Esophagus muscularis mucosa (tissue), 4 donors: Measurements from ENCODE around the gene MIF. TPM values are rescaled to one million over a fixed set of nuclear protein-coding genes. Genes with fewer than 3 reads are reported as not detected.
"Not testable (repeated sequence)": the region's sequence is repeated elsewhere in the genome, so short reads cannot be mapped to it uniquely, and the experiment has no call there.

Source experiments
- DNase-seq: peaks from one replicate; pipeline ENCODE4 v3.0.0-alpha.2; 2017; ENCODE audit errors: extremely low spot score
- H3K27ac ChIP-seq, 4 donors: fragments of 200-600 bp; sonication (generic); replicated peaks in 1 of 4; 1 replicate in 3 of 4; 2 replicates in 1 of 4; pipeline ENCODE4 v1.5.1; 2016 to 2019; ENCODE audit warnings: mild to moderate bottlenecking in 1 of 4
- H3K27me3 ChIP-seq, 4 donors: fragments of 200-600 bp; sonication (generic); one replicate each; pipeline versions ENCODE4 v1.5.1 to v1.6.0; 2016 to 2019
- H3K36me3 ChIP-seq, 4 donors: fragments of 200-600 bp; sonication (generic); one replicate each; pipeline ENCODE4 v1.5.1; 2016 to 2019
- H3K4me1 ChIP-seq, 4 donors: fragments of 200-600 bp; sonication (generic); one replicate each; pipeline ENCODE4 v1.5.1; 2016 to 2019
- H3K4me3 ChIP-seq, 4 donors: fragments of 200-600 bp; sonication (generic); 1 replicate in 2 of 4; 2 replicates in 2 of 4; pipeline ENCODE4 v1.5.1; 2016 to 2019; ENCODE audit warnings: mild to moderate bottlenecking in 4 of 4, moderate library complexity in 1 of 4
- H3K9me3 ChIP-seq, 4 donors: fragments of 200-600 bp; sonication (generic); 1 replicate in 3 of 4; 2 replicates in 1 of 4; pipeline ENCODE4 v1.5.1; 2016 to 2019
- EP300 ChIP-seq: sonication (generic); formaldehyde crosslinking; IDR thresholded peaks from one replicate; pipeline ENCODE4 v1.6.1; 2017; ENCODE audit warnings: antibody characterized with exemption
- POLR2A ChIP-seq: fragments of 450-650 bp; IDR thresholded peaks from one replicate; pipeline ENCODE4 v1.6.1; 2017; ENCODE audit warnings: antibody characterized with exemption, moderate library complexity, mild to moderate bottlenecking, low read depth
- POLR2AphosphoS5 ChIP-seq, 2 donors: sonication (generic); formaldehyde crosslinking; IDR thresholded peaks; one replicate each; pipeline ENCODE4 v1.6.1; 2017; ENCODE audit warnings: antibody characterized with exemption in 2 of 2
- WGBS: methylation state at CpG from one replicate; pipeline ENCODE4 v1.1.5; 2018; 5-methylcytosine and 5-hydroxymethylcytosine counted together
- intact Hi-C: fragments of 100-400 bp; cut with DNase I; formaldehyde crosslinking; loops from one replicate; pipeline ENCODE4 v1.15.1; 2023
- total RNA-seq, 4 donors: library from RNA; depleted of rRNA; stranded (reverse); fragments of >200 nt; gene quantifications; one replicate each; pipeline versions ENCODE4 v1.1.0 to v1.2.1, GENCODE V29; 2016
- TF ChIP-seq, protein P1 (sequence below), 3 experiments: fragments of 200-600 bp in 2 of 3; fragments of 450-650 bp in 1 of 3; sonication (generic) in 2 of 3; IDR thresholded peaks; one replicate each; pipeline ENCODE4 v1.5.1; 2017 to 2019; ENCODE audit warnings: antibody characterized with exemption in 3 of 3, mild to moderate bottlenecking in 2 of 3, moderate library complexity in 1 of 3

MIF gene
- total RNA-seq, 4 donors from 2014 or later, result 158 to 372 (median 263) TPM

DNA sequence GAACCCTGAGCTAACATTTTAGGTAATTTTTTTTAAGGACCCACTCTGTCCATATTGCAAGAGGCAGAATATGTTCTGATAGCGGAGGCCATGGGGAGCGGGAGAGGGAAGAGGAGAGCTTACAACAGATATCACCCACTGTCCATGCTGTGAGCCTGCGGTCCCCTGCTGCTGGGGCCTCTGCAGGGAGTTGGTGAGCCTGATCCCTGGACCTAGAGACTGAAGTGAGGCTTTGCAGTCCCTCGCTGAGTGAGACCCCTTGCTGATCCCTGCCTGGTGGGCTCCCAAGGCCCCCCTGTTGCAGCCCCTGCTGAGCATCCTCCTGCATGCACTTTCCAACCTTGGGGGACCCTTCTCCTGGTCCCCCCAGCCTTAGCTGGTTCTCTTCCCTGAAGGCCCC lies 12.5 kb downstream of the MIF start:
- whole genome bisulfite sequencing, result 91% methylated on average over 4 of the region's 4 CpGs
- Histone ChIP-seq H3K27me3 (no peaks in the 10 kb centered on the region), H3K9me3 (no peaks in the 10 kb centered on the region), H3K27ac (no peak overlapping the region), H3K4me3 (no peak overlapping the region), H3K4me1 (peaks cover 2 to 16% (median 10%) of the 10 kb centered on the region in 4 donors), H3K36me3 (no peaks in the 10 kb centered on the region)
- no peak for TF ChIP-seq POLR2AphosphoS5 (IDR thresholded peaks at IDR 0.05)
- TF ChIP-seq EP300, result no peak
- no peak for TF ChIP-seq POLR2A
- TF ChIP-seq, protein P1, sequence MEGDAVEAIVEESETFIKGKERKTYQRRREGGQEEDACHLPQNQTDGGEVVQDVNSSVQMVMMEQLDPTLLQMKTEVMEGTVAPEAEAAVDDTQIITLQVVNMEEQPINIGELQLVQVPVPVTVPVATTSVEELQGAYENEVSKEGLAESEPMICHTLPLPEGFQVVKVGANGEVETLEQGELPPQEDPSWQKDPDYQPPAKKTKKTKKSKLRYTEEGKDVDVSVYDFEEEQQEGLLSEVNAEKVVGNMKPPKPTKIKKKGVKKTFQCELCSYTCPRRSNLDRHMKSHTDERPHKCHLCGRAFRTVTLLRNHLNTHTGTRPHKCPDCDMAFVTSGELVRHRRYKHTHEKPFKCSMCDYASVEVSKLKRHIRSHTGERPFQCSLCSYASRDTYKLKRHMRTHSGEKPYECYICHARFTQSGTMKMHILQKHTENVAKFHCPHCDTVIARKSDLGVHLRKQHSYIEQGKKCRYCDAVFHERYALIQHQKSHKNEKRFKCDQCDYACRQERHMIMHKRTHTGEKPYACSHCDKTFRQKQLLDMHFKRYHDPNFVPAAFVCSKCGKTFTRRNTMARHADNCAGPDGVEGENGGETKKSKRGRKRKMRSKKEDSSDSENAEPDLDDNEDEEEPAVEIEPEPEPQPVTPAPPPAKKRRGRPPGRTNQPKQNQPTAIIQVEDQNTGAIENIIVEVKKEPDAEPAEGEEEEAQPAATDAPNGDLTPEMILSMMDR (IDR thresholded peaks at IDR 0.05), result no peak
- intact Hi-C loops, result no loop called here
- no peak for DNase-seq

DNA sequence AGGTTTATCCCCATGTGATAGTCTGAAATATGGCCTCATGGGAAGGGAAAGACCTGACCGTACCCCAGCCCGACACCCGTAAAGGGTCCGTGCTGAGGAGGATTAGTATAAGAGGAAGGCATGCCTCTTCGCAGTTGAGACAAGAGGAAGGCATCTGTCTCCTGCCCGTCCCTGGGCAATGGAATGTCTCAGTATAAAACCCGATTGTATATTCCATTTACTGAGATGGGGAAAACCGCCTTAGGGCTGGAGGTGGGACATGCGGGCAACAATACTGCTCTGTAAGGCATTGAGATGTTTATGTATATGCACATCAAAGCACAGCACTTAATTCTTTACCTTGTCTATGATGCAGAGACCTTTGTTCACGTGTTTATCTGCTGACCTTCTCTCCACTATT lies 13.2 kb downstream of the MIF start:
- H3K36me3 ChIP-seq, H3K9me3 ChIP-seq, intact Hi-C loops, H3K27me3 ChIP-seq, H3K4me3 ChIP-seq, DNase-seq, H3K27ac ChIP-seq: not testable (repeated sequence)
- 62% methylated on average over 10 of the region's 10 CpGs for WGBS
- peaks cover 2 to 16% (median 10%) of the 10 kb centered on the region in 4 donors for H3K4me1 ChIP-seq

DNA sequence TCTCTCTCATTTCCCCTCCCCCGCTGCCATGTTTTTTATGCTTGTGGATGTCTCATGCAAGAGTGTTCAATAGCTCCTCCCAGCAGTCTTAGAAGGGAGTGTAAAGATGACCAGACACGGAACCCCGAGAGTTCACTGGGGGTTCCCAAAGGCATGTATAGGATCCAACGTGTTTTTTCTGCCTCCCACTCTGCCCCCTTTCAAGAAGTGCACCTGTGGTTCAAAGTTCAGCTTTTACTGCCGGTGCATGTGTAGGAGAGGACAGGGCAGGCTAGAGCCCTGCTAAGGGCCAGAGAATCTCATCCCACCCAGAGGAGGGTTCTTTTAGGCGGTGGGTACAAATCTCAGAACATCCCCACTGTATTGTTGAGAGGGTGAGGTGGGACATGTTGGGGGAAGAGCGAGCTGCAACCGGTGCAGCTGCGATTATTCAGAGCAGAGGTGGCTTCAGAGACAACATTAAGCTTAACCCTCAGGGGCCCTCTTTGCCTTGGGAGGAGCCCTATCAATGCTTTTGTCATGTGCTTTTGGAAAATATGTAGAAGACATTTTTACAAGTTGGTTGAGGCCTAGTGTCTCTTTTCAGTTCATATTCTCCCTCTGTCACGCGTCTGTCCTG lies 14.5 kb downstream of the MIF start:
- no peak for DNase-seq
- WGBS, result 82% methylated on average over 11 of the region's 11 CpGs
- H3K9me3 ChIP-seq, result no peaks in the 10 kb centered on the region
- TF ChIP-seq, protein P1 (IDR thresholded peaks at IDR 0.05), result no peak
- TF ChIP-seq EP300, result no peak
- TF ChIP-seq POLR2AphosphoS5 (IDR thresholded peaks at IDR 0.05), result no peak
- TF ChIP-seq POLR2A, result no peak
- no peak overlapping the region for H3K27ac ChIP-seq
- peaks cover 8 to 26% (median 18%) of the 10 kb centered on the region in 4 donors for H3K4me1 ChIP-seq
- H3K4me3 ChIP-seq, result no peak overlapping the region
- no peaks in the 10 kb centered on the region for H3K27me3 ChIP-seq
- intact Hi-C loops, result no loop called here
- no peaks in the 10 kb centered on the region for H3K36me3 ChIP-seq

DNA sequence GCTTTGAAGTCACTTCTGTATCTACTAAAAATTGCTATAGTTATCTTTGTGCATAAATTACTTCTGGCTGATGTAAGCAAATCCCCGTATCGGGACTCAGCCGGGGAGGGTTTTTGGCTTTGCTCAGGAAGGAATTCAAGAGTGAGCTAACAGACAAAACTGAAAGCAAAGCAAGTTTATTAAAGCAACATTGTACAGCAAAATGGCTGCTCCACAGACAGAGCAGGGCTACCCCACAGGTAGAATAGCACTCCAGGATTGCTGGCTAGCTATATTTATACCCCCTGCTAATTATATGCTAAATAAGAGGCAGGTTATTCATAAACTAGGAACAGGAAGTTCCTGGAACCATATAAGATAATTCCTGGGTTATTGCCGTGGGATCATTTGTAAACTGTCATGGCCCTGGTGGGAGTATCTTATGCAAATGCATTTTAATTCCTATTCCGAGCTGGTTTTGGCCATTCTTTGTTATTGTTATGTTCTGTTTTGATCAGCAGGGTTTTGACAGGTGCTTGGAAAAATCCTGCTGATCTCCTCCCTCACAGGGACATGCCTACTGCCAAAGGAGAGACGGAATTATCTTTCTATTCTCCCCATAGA lies 15.2 kb downstream of the MIF start:
- TF ChIP-seq POLR2AphosphoS5 (IDR thresholded peaks at IDR 0.05), result no peak
- TF ChIP-seq, protein P1 (IDR thresholded peaks at IDR 0.05), result no peak
- no peak for TF ChIP-seq EP300
- no peak for TF ChIP-seq POLR2A
- DNase-seq, result no peak
- Histone ChIP-seq H3K9me3 (no peaks in the 10 kb centered on the region), H3K4me1 (peaks cover 8 to 26% (median 18%) of the 10 kb centered on the region in 4 donors), H3K36me3 (no peaks in the 10 kb centered on the region), H3K27ac (no peak overlapping the region), H3K27me3 (no peaks in the 10 kb centered on the region), H3K4me3 (no peak overlapping the region)
- 55% methylated on average over 6 of the region's 6 CpGs for WGBS
- intact Hi-C loops, result no loop called here

DNA sequence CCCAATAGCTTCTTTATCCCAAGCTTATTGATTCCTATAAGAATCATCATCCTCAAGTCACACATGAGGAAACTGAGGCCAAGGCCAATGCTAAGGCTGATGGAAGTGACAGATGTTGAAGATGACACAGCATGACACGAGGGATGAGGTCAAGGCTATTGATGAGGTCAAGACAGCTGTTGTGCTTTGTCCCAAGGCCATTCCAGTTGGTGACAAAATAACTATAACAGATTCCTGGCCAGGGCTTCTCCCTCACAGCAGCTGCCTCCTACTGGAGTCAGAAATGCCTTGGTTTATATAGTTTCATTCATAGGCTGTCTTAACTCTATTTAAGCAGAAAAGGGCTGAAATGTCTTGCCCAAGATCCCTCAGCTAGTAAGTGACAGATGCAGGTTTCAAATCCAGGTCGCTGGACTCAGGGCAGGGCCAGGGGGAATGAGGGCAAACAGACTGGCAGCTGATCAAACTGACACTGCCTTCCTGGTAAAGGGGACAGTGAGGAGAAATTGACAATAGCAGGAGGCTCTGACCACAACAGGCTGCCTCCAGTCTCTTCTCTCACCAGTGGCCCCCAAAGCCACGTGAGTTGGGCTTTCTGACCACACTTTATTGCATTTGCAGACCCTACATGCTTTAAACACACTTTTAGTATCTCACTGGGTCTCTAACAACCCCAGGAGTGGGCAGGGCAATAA lies 16.5 kb downstream of the MIF start:
- H3K27ac ChIP-seq, result no peak overlapping the region
- H3K4me3 ChIP-seq, result no peak overlapping the region
- TF ChIP-seq EP300, result no peak
- no peak for TF ChIP-seq POLR2A
- no peak for TF ChIP-seq POLR2AphosphoS5 (IDR thresholded peaks at IDR 0.05)
- TF ChIP-seq, protein P1 (IDR thresholded peaks at IDR 0.05), result no peak
- H3K9me3 ChIP-seq, result no peaks in the 10 kb centered on the region
- intact Hi-C loops, result no loop called here
- WGBS, result 79% methylated on average over 3 of the region's 3 CpGs
- no peaks in the 10 kb centered on the region for H3K36me3 ChIP-seq
- DNase-seq, result no peak
- no peaks in the 10 kb centered on the region for H3K27me3 ChIP-seq
- peaks cover 8 to 20% (median 18%) of the 10 kb centered on the region in 4 donors for H3K4me1 ChIP-seq
